Measurements from ENCODE around the gene R3HDM2.

The R3HDM2 gene

GRCh38 chr12:57234233-57234570 is 196.6 kb downstream of the R3HDM2 start:
- Histone ChIP-seq H3K14ac (ENCODE audit: low read length in 2 of 2) (no peak overlapping the region), H2AK5ac (ENCODE audit: low read length, severe bottlenecking) (no peak overlapping the region), H2BK5ac (ENCODE audit: low read depth, low read length, poor library complexity, severe bottlenecking) (no peak overlapping the region), H4K8ac (ENCODE audit: low read length) (no peak overlapping the region), H3K36me3 (ENCODE audit: control insufficient read depth in 1 of 2, insufficient read depth in 2 of 2, low read depth in 1 of 2, low read length in 2 of 2) (peaks cover 42 to 54% of the 10 kb centered on the region in 2 experiments), H3K4ac (ENCODE audit: low read depth in 1 of 2, low read length in 2 of 2) (no peak overlapping the region), H4K91ac (ENCODE audit: low read length) (no peak overlapping the region), H3K4me2 (ENCODE audit: low read length, poor library complexity, severe bottlenecking) (no peak overlapping the region), H3K4me3 (ENCODE audit: insufficient read depth in 1 of 2, low read depth in 1 of 2, low read length in 2 of 2) (no peak overlapping the region), H2BK12ac (ENCODE audit: low read length in 2 of 2) (no peak overlapping the region), H3K18ac (ENCODE audit: low read depth in 1 of 2, low read length in 2 of 2) (no peak overlapping the region), H3K27me3 (ENCODE audit: control insufficient read depth in 1 of 2, insufficient read depth in 1 of 2, low read length in 2 of 2) (peaks cover 11 to 32% of the 10 kb centered on the region in 2 experiments), H2BK15ac (ENCODE audit: low read depth, poor library complexity, severe bottlenecking) (no peak overlapping the region), H3K23ac (ENCODE audit: low read length in 2 of 2) (no peak overlapping the region), H3K4me1 (ENCODE audit: control insufficient read depth, insufficient read depth, low read depth, low read length) (peaks cover 35% of the 10 kb centered on the region), H3K27ac (ENCODE audit: low read length, poor library complexity, severe bottlenecking) (no peak overlapping the region), H3K9me3 (ENCODE audit: control insufficient read depth, low read length) (no peaks in the 10 kb centered on the region), H2BK120ac (ENCODE audit: low read depth, low read length) (no peak overlapping the region), H3K79me1 (replicated peaks; ENCODE audit: low read length, poor library complexity, severe bottlenecking) (peaks cover 23% of the 10 kb centered on the region), H3K9ac (ENCODE audit: low read length) (peak overlapping the region; percentile 38), H2AFZ (ENCODE audit: low read depth, low read length) (no peak overlapping the region)
- 77% methylated on average over 2 of the region's 3 CpGs for WGBS
- no peak for DNase-seq

DNA sequence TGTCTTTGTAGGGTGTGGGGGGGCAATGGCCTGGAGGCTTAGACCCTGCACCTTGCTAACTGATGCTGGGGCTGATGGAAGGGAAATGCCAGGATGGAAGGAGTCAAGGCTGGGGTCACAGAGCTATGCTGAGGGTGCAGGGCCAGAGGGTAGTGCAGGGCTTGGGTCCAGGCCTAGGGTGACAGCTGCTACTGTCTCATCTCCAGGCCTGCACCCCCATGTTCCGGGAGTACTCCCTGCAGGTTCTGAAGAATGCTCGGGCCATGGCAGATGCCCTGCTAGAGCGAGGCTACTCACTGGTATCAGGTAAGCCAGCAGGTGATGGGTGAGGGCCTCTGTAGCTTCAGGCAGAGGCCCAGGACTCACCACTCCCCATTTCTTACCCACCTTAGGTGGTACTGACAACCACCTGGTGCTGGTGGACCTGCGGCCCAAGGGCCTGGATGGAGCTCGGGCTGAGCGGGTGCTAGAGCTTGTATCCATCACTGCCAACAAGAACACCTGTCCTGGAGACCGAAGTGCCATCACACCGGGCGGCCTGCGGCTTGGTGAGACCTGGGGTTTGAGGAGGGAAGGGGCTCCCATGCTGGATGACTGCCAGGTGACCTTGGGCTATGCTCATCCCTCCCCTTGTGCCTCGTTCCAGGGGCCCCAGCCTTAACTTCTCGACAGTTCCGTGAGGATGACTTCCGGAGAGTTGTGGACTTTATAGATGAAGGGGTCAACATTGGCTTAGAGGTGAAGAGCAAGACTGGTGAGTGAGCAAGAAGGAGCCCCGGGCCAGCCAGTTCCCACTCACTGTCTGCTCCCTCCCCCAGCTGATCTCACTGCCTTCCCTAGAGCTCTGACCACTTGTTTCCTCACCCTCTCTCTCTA is 197.2 kb downstream of the R3HDM2 start:
- H3K4me2 ChIP-seq (ENCODE audit: low read length, poor library complexity, severe bottlenecking), result no peak overlapping the region
- no peak overlapping the region for H2AFZ ChIP-seq (ENCODE audit: low read depth, low read length)
- peak; percentile 74 for DNase-seq
- no peak overlapping the region for H3K4ac ChIP-seq (ENCODE audit: low read depth in 1 of 2, low read length in 2 of 2)
- H3K79me1 ChIP-seq (replicated peaks; ENCODE audit: low read length, poor library complexity, severe bottlenecking), result peaks cover 23% of the 10 kb centered on the region
- H2BK15ac ChIP-seq (ENCODE audit: low read depth, poor library complexity, severe bottlenecking), result no peak overlapping the region
- no peak overlapping the region for H2AK5ac ChIP-seq (ENCODE audit: low read length, severe bottlenecking)
- no peak overlapping the region for H2BK5ac ChIP-seq (ENCODE audit: low read depth, low read length, poor library complexity, severe bottlenecking)
- no peak overlapping the region for H3K18ac ChIP-seq (ENCODE audit: low read depth in 1 of 2, low read length in 2 of 2)
- no peak overlapping the region for H3K4me3 ChIP-seq (ENCODE audit: insufficient read depth in 1 of 2, low read depth in 1 of 2, low read length in 2 of 2)
- H3K36me3 ChIP-seq (ENCODE audit: control insufficient read depth in 1 of 2, insufficient read depth in 2 of 2, low read depth in 1 of 2, low read length in 2 of 2), result peaks cover 42 to 54% of the 10 kb centered on the region in 2 experiments
- H3K27ac ChIP-seq (ENCODE audit: low read length, poor library complexity, severe bottlenecking), result no peak overlapping the region
- peaks cover 11 to 29% of the 10 kb centered on the region in 2 experiments for H3K27me3 ChIP-seq (ENCODE audit: control insufficient read depth in 1 of 2, insufficient read depth in 1 of 2, low read length in 2 of 2)
- no peaks in the 10 kb centered on the region for H3K9me3 ChIP-seq (ENCODE audit: control insufficient read depth, low read length)
- 96% methylated on average over 15 of the region's 15 CpGs for WGBS
- no peak overlapping the region for H3K9ac ChIP-seq (ENCODE audit: low read length)
- H4K8ac ChIP-seq (ENCODE audit: low read length), result no peak overlapping the region
- H4K91ac ChIP-seq (ENCODE audit: low read length), result no peak overlapping the region
- peak overlapping the region in 1 of 2 experiments; percentile 21 for H3K14ac ChIP-seq (ENCODE audit: low read length in 2 of 2)
- H2BK12ac ChIP-seq (ENCODE audit: low read length in 2 of 2), result no peak overlapping the region
- peaks cover 31% of the 10 kb centered on the region for H3K4me1 ChIP-seq (ENCODE audit: control insufficient read depth, insufficient read depth, low read depth, low read length)
- H3K23ac ChIP-seq (ENCODE audit: low read length in 2 of 2), result peak overlapping the region in 1 of 2 experiments; percentile 53
- no peak overlapping the region for H2BK120ac ChIP-seq (ENCODE audit: low read depth, low read length)

- H3K9me3 ChIP-seq (ENCODE audit: control insufficient read depth, low read length), result no peaks in the 10 kb centered on the region
- no peak overlapping the region for H3K9ac ChIP-seq (ENCODE audit: low read length)
- no peak overlapping the region for H3K18ac ChIP-seq (ENCODE audit: low read depth in 1 of 2, low read length in 2 of 2)
- no peak overlapping the region for H2AK5ac ChIP-seq (ENCODE audit: low read length, severe bottlenecking)
- no peak overlapping the region for H2AFZ ChIP-seq (ENCODE audit: low read depth, low read length)
- H3K4me3 ChIP-seq (ENCODE audit: insufficient read depth in 1 of 2, low read depth in 1 of 2, low read length in 2 of 2), result no peak overlapping the region
- no peak overlapping the region for H2BK15ac ChIP-seq (ENCODE audit: low read depth, poor library complexity, severe bottlenecking)
- H3K27me3 ChIP-seq (ENCODE audit: control insufficient read depth in 1 of 2, insufficient read depth in 1 of 2, low read length in 2 of 2), result peaks cover 6 to 21% of the 10 kb centered on the region in 2 experiments
- peak overlapping the region in 1 of 2 experiments; percentile 61 for H3K23ac ChIP-seq (ENCODE audit: low read length in 2 of 2)
- no peak overlapping the region for H2BK120ac ChIP-seq (ENCODE audit: low read depth, low read length)
- no peak overlapping the region for H4K91ac ChIP-seq (ENCODE audit: low read length)
- H4K8ac ChIP-seq (ENCODE audit: low read length), result no peak overlapping the region
- no peak for DNase-seq
- 96% methylated on average over 19 of the region's 19 CpGs for WGBS
- H3K27ac ChIP-seq (ENCODE audit: low read length, poor library complexity, severe bottlenecking), result no peak overlapping the region
- H3K4me2 ChIP-seq (ENCODE audit: low read length, poor library complexity, severe bottlenecking), result no peak overlapping the region
- no peak overlapping the region for H3K14ac ChIP-seq (ENCODE audit: low read length in 2 of 2)
- H2BK5ac ChIP-seq (ENCODE audit: low read depth, low read length, poor library complexity, severe bottlenecking), result no peak overlapping the region
- H2BK12ac ChIP-seq (ENCODE audit: low read length in 2 of 2), result no peak overlapping the region
- no peak overlapping the region for H3K4ac ChIP-seq (ENCODE audit: low read depth in 1 of 2, low read length in 2 of 2)
- H3K36me3 ChIP-seq (ENCODE audit: control insufficient read depth in 1 of 2, insufficient read depth in 2 of 2, low read depth in 1 of 2, low read length in 2 of 2), result peaks cover 42 to 54% of the 10 kb centered on the region in 2 experiments
- peaks cover 23% of the 10 kb centered on the region for H3K79me1 ChIP-seq (replicated peaks; ENCODE audit: low read length, poor library complexity, severe bottlenecking)
- peaks cover 21% of the 10 kb centered on the region for H3K4me1 ChIP-seq (ENCODE audit: control insufficient read depth, insufficient read depth, low read depth, low read length)
These were observed 198.6 kb downstream of the R3HDM2 start for GRCh38 chr12:57232156-57232756.

Measured in mesenchymal stem cell (in vitro differentiated cells and primary cell).